NCI-H2196 (cell line): ENCODE results near the gene IPO9.

Experiments used
- DNase-seq: peaks from one replicate; lab custom pipeline; 2025; ENCODE audit not compliant: unreplicated experiment; lab: John Stamatoyannopoulos, UW

The IPO9 gene

GRCh38 chr1:201886103-201886885 lies 57.3 kb downstream of the IPO9 start:
- no peak for DNase-seq

- DNase-seq: no peak
Observed at GRCh38 chr1:201887116-201887866, 58.3 kb downstream of the IPO9 start.

- peak; percentile 73 for DNase-seq
Observed at GRCh38 chr1:201888282-201889089, 59.5 kb downstream of the IPO9 start, which contains the start of gene SHISA4. Gene SHISA4, plus strand, starts transcription at chr1:201888898. Its CDS starts 97 bp downstream, at chr1:201888995.

GRCh38 chr1:201889090-201889968 lies 60.4 kb downstream of the IPO9 start:
- DNase-seq: no peak

GRCh38 chr1:201890223-201890622 lies 61.3 kb downstream of the IPO9 start:
- DNase-seq: no peak

DNA sequence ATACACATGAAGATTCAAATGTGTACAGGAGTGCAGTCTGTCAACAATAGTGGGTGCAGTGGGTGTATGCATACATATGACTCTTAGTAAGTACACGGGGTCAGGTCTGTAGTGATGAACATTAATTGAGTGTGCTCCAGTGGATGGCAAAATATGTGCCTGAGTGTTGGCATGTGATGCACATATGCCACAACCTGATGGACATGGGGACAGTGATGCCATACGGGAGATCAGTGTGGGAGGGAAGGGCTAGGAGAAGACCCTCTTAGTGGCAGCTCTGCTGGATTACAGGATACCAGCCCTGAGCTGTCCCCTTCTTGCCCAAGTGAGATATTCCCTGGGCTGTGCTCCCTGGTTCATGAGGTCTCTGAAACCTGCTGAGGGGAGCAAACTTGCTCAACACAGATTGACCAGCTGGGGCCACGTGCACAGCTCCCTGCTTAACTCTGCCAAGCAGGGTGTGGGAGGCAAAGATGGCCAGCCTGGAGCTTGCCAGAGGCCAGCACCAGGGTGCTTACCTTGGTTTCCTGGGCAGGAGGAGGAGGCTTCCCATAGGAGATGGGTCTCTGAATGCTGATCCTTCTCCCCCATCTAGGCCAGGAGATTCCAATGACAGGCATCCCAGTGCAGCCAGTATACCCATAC lies 62.0 kb downstream of the IPO9 start:
- no peak for DNase-seq

GRCh38 chr1:201891451-201892045 lies 62.6 kb downstream of the IPO9 start:
- no peak for DNase-seq

DNA sequence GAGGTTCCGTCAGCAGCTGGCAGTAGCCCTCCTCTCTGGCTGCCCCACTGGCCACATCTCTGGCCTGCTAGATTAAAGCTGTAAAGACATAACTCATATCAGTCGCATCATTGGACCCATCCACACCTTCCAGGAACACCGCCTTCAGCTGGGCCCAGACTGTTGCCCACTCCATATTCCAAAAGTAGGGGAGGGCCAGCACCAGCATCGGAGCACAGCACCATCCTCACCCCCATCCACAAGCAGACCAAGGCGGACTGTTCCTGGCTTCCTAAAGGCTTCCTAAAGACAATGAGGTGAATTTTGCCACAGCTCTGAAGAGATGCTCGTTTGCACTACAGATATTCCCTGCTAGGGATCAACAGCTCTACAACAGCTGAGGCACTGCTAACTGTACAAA lies 63.3 kb downstream of the IPO9 start:
- no peak for DNase-seq

DNA sequence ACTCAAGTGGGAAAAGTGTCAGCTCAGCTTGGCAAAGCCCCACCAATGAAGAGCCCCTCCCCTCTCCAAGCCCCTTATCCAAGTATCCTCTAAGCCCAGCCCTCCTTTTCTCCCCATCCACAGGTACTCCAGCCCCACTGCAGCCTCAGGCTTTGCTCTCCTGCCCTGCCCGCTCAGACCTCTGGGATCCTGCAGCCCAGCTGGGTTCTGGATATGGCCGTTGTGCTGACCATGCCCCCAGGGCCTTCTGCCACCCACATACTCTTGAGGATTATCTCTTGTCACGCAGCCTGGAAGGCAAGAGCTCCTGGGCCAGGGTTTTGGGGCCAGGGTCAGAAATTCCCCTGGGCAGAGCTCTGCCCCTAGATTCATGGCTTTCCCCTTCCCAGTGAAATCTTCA lies 64.5 kb downstream of the IPO9 start:
- no peak for DNase-seq

GRCh38 chr1:201894343-201895119 lies 65.6 kb downstream of the IPO9 start:
- no peak for DNase-seq

DNA sequence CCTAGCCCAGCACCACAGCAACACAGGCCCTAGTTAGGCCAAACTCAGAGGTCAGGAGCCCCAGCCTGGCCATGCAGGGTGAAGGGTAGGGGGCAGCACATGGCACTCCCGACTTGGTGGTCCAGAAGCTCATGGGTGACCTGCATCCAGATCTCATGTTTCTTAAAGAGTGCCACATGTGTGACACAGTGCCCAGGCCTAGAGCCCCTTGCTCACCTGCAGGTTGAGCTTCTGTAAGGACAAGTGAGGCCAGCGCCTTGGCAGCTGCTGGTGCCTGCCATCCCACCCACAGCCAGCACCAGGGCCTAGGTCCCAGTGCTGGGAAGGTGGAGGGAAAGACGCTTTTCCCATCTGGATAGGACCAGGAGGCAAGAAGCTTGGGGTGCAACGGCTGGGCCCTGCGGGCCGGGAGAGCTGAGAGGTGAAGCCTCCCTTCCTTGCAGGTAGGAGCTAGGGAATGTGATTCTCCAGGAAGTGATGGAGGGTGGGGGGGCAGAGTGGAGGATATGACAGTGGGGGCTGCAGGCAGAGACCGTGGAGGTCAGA lies 66.2 kb downstream of the IPO9 start:
- no peak for DNase-seq

- DNase-seq: peak; percentile 86
Observed at GRCh38 chr1:201895913-201896807, 67.2 kb downstream of the IPO9 start.

DNA sequence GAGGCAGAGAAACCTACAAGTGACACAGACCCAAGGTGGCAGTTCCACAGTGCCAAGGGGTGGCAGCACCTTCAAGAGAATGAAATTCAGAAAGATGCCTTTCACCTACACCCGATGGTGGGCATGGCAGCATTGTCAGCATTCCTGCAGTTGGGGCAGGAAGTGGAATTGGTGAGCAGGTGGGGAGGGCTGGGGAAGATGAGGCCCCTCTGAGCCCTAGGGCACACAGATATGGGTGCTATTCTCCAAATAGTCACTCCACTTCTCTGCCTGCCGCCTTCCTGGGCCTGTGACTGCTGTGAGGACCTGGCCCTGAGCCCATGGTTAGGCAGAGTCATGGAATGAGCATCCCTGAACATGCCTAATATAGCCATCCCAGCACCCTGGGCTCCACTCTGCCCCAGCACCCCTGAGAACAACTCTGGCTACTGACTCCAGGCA lies 68.0 kb downstream of the IPO9 start:
- DNase-seq: no peak

- no peak for DNase-seq
Observed at GRCh38 chr1:201898240-201898894, 69.4 kb downstream of the IPO9 start.

GRCh38 chr1:201898992-201899391 lies 70.0 kb downstream of the IPO9 start:
- no peak for DNase-seq

- DNase-seq: no peak
Observed at GRCh38 chr1:201899683-201900429, 70.9 kb downstream of the IPO9 start.
